Measurements from ENCODE around the gene CD151.

Gene CD151

DNA sequence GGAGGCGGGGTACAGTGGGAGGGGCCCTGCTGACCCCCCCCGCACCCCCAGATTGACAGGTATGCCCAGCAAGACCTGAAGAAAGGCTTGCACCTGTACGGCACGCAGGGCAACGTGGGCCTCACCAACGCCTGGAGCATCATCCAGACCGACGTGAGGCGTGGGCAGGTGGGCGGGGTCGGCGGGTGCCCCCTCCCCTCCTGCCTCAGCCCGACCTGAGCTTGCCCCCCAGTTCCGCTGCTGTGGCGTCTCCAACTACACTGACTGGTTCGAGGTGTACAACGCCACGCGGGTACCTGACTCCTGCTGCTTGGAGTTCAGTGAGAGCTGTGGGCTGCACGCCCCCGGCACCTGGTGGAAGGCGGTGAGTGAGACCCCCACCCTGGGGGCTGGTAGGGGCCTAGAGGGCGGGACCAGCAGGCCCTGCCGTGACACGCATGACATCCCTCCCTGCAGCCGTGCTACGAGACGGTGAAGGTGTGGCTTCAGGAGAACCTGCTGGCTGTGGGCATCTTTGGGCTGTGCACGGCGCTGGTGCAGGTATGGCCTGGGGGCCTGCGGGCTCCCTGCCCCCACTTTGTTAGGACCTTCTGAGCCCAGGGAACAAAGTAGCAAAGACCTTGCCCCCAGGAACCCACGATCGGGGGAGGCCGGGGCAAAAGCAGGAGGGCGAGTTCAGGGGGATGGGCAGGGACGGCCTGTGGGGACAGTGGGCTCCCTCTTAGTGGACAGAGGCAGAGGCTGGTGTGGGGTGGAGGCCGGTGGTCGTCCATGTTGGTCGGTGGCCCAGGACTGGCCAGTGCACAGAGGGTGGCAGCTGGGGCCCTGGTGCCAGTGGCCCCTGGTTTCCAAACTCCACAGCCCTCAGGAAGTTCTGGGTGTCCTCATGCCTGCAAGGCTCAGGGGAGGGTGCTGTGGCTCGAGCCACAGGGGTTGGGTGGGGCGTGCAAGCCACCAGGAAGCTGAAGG is 33.0 kb downstream of the CD151 start:
- DNase-seq = no peak
- Histone ChIP-seq H3K4me1 (peaks cover 10% of the 10 kb centered on the region), H3K36me3 (no peaks in the 10 kb centered on the region; the same call in 1 of the 2 replicates), H3K9me3 (no peaks in the 10 kb centered on the region), H3K27me3 (no peaks in the 10 kb centered on the region), H3K4me3 (ENCODE audit: low read depth, low read length) (no peak overlapping the region)
- no peak for TF ChIP-seq CTCF (IDR thresholded peaks at IDR 0.05; ENCODE audit: low read depth, low read length)

GRCh38 chr11:866481-866880 is 33.7 kb downstream of the CD151 start:
- Histone ChIP-seq H3K4me3 (ENCODE audit: low read depth, low read length) (no peak overlapping the region), H3K9me3 (no peaks in the 10 kb centered on the region), H3K36me3 (no peaks in the 10 kb centered on the region; the same call in 1 of the 2 replicates), H3K27me3 (no peaks in the 10 kb centered on the region), H3K4me1 (peaks cover 10% of the 10 kb centered on the region)
- DNase-seq = no peak
- no peak for TF ChIP-seq CTCF (IDR thresholded peaks at IDR 0.05; ENCODE audit: low read depth, low read length)

- no peaks in the 10 kb centered on the region; the same call in 1 of the 2 replicates for H3K36me3 ChIP-seq
- no peak for DNase-seq
- TF ChIP-seq CTCF (IDR thresholded peaks at IDR 0.05; ENCODE audit: low read depth, low read length) = no peak
- no peaks in the 10 kb centered on the region for H3K9me3 ChIP-seq
- no peak overlapping the region for H3K4me3 ChIP-seq (ENCODE audit: low read depth, low read length)
- no peaks in the 10 kb centered on the region for H3K4me1 ChIP-seq
- H3K27me3 ChIP-seq = no peaks in the 10 kb centered on the region
These were observed 35.2 kb downstream of the CD151 start for GRCh38 chr11:867856-868358.

DNA sequence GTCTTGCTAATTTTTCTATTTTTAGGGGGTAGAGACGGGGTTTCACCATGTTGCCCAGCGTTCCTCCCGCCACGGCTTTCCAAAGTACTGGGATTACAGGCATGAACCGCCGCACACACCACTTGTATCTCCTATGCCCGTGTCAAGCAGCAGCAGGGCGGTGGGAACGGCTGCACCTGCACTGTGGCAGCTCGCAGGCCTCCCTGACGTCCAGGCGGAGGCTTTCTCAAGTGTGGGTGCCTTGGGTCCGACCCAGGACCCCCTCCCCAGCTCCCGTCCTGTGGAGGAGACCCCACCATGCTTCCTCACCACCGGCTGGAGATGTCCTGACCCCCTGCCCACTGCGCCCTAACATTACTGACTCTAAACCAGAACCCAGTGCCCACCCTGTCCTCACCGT is 35.6 kb downstream of the CD151 start:
- no peaks in the 10 kb centered on the region for H3K4me1 ChIP-seq
- no peak for DNase-seq
- no peaks in the 10 kb centered on the region for H3K27me3 ChIP-seq
- no peak for TF ChIP-seq CTCF (IDR thresholded peaks at IDR 0.05; ENCODE audit: low read depth, low read length)
- no peaks in the 10 kb centered on the region for H3K9me3 ChIP-seq
- H3K36me3 ChIP-seq = no peaks in the 10 kb centered on the region; the same call in 1 of the 2 replicates
- H3K4me3 ChIP-seq (ENCODE audit: low read depth, low read length) = no peak overlapping the region

- H3K27me3 ChIP-seq = no peaks in the 10 kb centered on the region
- no peak for DNase-seq
- no peak overlapping the region for H3K4me3 ChIP-seq (ENCODE audit: low read depth, low read length)
- H3K4me1 ChIP-seq = no peaks in the 10 kb centered on the region
- H3K9me3 ChIP-seq = no peaks in the 10 kb centered on the region
- no peaks in the 10 kb centered on the region; the same call in 1 of the 2 replicates for H3K36me3 ChIP-seq
- TF ChIP-seq CTCF (IDR thresholded peaks at IDR 0.05; ENCODE audit: low read depth, low read length) = no peak
These were observed 36.0 kb downstream of the CD151 start for GRCh38 chr11:868802-869201.

Measured in BE2C (cell line).